GM19463 (cell line): Measurements from ENCODE around the gene ELF5.

Source experiments
- ATAC-seq: cut with Tn5 transposase; IDR thresholded peaks from one replicate; pipeline ENCODE4 v1.9.1; 2021; ENCODE audit warnings: mild to moderate bottlenecking, moderate library complexity; ENCODE audit not compliant: unreplicated experiment

The ELF5 gene

DNA sequence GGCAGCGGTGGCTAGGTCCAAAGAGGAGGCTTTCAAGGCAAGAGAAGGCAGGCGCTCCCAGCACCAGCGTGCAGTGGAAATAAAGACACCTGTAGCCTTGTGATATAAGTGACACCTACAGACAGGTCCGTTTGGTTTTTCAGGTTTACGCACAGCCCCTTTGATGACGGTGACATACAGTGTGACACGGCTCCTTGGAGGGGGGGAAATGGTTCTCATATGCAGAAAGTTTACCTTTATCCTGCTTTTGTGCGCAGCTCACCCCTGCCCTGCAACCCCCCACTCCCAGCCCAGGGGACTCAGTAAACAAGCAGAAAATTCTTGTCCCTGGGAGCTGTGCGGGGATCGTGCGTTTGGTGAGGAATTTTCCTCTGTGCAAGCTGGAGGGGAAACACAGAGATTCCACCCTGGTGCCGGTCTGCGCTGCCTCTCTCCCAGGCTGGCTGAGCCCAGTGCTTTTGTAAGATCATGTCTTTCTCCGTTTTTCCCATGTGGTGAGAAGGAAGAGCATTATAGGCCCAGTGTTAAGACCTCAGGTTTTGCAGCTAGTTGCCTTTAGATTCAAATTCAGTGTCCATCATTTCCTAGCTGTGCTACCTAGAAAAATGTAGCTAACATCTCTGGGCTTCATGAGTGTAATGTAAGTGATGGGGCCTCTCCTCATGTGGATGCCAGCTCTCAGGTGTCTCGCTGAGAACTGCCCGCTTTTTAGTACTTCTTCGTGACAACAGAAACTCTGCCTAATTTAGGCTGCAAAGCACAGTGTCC, at the start of gene ELF5:
ELF5 (minus strand) TSS at position 113 of the 768 bp plus-strand sequence. CDS start 8,045 bp downstream, outside the sequence.
- ATAC-seq = no peak

DNA sequence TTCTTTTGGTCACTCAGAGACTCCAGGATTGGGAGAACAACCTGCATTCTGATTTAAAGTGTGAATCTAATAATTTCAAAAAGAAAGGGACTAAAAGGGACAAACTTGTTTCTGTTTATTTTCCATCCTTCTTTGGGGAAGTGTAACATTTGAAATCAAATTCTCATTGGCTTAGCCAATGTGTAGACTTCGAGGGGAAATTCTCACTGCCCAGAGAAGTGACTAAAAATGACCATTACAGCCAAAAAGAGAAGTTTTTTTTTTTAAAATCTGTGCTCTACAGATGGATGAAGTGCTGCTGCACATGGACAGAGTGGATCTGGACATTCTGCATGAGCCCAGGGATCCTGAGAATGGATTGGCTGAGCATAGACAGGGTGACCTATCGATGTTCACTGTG, 49.4 kb upstream of the ELF5 start:
- ATAC-seq = no peak

DNA sequence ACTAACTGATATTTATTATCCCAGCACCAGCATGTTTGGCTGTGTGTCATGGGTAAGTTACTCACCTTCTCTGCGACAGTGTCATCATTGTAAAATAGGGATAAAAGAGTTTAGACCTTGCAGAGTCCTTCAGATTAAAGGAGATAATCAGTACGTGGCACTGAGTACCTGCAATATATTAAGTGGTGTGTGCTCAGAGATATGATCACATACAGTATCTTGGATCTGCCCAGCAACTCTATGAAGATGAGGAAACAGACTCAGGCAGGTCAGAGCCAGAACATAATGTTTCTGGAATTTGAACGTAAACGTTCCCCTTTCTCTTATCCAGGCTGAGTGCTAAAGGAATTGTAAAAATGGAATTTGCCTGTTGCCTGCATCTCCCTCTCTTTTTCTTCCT, 46.9 kb upstream of the ELF5 start:
- no peak for ATAC-seq

DNA sequence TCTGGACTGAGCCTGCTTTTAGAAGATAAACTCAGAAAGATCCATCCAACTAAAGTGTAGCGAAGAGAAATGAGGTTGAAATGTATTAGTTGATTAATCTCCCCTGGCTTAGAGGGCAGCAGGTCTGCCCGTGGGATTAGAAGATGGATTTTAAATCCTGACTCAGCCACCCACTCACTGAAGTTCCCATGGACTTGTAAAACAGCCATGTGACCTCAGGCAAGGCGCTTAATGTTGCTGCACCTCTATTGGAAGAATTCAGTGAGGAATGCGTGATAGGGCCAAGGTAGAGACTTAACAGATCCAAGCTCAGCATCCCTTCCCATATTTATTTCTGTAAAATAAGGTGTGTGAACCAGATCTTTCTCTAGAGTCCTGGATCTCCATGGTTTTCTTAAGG, 45.1 kb upstream of the ELF5 start:
- ATAC-seq = no peak

DNA sequence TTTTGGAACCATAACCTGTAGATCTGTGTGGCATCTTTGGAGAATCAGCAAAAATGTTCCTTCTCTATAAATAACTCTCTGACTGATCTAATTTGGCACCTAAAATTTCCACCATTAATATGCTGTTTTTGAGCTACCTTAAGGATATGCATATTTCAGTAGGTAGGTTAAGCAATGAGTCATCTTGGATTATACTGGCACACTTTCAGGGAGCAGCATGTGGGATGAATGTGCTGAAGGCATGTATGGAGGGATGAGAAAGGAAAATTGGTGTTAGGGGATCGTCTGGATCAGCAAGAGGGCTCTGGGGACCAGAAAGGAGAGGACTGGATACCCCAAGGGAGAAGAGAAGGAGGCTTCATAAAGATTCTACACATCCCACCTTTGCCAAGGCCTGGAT, 44.6 kb upstream of the ELF5 start:
- no peak for ATAC-seq

DNA sequence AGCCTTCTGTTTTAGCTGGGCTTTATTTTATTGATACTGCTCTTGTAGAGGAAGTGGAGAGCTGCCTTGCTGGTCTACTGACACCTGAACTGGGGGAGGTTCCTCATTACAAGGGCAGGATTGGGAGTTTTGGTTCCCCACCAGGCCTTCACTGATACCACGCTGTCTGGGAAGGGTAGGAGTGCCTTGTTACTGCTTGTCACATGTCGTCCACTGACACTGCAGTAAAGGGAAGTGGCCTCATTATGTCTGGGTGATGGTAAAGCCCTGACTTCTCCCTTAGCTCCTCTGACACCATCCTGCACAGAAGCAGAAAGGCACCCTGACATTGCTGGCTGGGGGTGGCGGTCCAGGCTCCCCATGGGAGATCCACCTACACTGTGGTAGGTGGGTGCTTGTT, 38.7 kb upstream of the ELF5 start:
- ATAC-seq = no peak

DNA sequence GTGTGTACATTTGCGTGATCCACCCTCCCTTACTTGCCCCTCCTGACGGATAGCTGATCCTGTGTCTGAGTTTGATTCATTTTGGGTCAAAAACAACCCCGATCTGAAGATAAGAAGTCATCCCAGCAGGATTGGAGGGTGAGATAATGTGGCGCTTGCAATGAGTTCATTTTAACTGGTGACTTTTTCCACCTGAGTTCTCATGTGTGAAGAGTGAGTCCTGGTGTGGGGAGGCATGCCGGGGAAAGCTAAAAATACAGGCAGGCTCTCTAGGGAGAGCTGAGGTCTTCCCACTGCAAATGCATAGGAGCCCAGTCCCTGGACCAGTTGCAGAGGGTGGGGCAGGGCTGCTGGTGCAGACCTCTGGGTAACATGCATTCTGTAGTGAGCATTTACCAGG, 35.7 kb upstream of the ELF5 start:
- no peak for ATAC-seq

DNA sequence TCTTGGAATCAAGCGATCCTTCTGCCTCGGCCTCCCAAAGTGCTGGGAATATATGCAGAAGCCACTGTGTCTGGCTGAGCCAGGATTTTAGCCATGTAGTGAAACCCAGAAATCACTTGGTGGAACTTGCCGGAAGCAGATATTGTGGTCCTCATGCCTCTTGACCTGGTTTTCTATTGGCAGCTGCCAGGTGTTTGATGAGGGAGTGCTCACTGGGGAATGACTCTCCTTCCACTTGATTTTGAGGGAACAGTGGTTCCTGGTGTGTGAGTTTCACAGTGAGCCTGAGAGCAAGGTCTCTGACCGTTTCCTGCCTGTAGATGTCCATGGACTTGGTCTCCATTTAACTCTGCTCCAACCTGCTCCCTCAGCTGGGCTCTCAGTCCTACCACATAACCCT, 34.7 kb upstream of the ELF5 start:
- no peak for ATAC-seq

DNA sequence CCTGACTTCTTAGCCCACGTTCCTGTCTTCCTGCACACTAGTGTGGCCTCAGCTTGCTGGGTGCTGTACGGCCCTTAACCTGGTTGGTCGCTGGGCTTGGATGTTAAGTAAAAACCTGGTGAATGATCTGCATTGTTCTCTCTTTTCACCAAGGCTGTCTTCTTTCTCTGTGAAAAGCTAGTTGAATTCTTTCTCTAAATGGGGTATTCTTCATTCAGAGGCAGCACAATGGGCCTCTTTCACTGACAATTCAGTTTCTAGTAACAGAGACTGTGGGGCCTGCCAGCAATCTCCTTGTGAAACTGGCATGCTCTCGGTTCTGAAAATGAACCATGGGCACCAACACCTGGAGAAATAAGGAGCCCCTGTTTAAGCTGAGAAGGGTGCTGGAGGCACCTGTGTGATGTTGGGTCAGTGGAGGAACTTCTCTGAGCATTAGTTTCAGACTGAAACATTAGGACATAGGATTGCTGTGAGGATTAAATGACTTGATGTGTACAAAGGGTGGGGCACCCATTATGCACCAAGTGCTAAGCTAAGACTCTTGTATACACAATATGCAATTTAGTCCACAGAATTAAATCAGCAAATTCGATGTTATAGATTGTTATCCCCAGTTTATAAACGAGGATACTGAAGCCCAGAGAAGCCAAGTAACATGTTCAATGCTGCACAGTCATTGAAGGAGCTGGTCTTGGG, 33.1 kb upstream of the ELF5 start:
- ATAC-seq = no peak

DNA sequence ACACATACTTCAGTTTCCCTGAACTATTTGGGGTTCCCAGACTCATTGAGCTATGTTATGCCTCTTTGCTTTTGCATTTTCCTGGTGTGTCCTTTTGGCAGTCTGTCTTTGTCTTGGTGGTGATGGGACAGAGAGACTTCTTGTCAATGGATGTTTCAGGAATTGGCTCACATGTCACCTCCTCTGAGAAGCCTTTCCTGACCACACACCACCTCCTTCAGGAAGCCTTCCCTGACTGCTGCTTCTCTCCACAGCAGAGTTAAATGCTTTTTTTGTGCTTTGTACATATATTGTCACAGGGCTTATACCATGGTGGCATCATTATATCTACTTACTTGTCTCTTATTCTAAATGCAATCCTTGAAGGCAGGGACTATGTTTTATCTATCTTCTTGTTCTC, 28.5 kb upstream of the ELF5 start:
- ATAC-seq = no peak

DNA sequence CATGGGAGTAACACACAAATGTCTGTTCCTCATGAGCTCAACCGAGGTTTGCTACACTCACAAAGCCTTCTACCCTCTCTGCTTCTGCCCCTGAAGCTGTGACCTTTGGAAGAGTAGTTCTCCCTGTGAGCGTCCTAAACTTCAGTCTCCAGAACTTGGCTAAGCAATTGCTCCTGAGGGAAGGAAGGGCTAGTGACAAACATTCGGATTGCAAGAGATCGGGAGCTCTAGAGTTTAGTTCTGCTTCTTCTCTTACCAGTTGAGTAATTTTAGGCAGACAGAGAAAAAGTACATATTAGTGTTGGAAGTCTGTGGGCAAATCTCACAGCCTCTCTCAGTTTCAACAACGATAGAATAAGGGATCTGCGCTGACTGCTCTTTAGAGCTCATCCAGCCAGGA, 27.3 kb upstream of the ELF5 start:
- ATAC-seq = no peak

DNA sequence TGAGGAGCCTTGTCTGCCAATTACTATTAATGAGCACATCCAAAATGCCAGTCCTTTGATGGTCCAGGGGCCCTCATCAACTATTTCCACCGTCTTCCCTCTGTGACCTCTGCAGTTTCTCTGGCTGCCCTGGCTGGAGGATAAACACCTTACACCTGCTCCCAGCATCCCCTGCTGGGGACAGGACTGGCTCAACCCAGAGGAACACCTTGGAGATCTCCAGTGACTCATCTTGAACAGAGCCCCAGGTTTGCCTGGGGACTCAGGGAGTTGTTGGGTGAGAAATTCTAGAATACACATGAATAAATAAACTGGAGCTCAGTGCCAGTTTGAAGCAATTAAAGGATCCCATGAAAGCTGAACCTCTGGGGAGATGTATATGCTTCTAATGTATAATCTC, 24.0 kb upstream of the ELF5 start:
- ATAC-seq = no peak

DNA sequence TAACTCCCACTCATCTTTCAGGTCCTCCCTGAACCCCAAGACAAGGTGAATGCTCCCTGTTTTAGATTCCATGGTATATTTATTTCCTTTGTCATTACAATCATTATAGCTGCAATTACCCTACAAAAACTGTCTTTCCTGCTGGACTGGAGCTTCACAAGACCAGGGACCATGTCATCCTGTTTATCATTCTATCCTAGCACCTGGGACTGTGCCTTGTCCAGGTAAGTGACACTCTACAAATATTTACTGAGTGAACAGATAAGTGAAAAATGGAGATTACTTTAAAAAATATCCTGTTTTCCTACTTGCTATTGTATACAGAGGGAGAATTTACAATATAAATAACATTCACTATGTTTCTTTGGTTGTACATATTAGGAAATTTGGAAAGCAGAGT, 22.5 kb upstream of the ELF5 start:
- no peak for ATAC-seq

DNA sequence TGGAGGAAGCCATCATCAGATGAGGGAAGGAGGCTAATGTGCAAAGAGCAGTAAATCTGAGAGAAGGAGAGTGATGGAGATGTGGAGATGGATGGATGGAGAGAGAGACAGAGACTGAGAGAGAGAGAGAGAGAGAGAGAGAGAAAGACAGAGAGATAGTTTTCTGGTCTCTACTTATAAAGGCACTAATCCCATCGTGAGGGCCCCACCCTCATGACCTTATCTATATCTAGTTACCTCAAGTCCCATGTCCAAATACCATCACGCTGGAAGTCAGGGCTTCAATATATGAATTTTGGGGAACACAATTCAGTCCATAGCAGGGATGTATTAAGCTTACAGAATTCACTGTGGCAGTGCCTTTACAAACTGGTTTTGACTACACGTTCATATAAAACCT, 21.2 kb upstream of the ELF5 start:
- no peak for ATAC-seq

DNA sequence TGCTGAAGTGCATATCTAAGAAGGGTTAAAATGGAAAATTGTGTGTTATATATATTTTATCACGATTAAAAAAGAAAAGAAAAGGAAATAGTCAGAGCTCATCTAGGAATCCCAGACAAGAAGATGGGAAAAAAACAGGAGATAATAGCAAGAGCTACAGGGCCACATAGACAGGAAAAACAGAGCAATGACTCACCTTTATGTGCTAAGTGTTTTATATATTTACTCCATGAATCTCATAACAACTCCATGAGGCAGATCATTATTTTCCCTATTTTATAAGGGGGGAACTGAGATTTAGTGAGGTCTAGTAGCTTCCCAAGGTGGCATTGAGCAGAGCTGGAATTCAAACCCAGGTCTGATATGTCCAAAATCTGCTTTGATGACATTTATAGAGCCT, 18.1 kb upstream of the ELF5 start:
- ATAC-seq = no peak

DNA sequence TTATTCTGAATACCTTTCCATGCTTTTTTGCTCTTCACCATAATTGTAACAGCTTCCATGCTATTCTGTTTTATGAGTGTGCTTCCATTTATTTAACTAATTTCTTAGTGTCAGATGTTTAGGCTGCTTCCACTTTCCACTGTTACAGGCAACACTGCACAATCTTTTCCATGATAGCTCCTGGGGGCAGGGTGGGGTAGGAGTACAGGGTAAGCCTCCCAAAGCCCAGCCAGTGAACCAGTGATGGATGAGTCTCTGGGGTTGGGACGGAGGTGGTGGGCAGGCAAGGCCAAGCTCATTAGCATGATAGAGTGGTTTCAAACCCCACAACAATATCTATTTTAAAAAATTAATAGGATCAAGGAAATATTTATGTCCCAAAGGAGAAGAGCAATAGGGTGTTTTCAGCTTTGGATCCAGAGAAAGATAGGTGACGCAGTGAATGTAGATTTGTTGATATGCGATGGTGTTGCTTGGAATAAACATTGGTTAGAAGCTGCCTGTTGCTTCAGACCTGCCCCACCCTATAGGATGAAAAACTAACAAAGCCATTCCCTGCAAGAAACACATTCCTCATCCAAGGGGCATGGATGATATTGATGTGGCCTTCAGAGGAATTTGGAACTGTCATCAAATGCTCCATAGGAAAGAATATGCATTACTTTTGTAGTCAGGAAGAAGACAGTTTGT, 17.1 kb upstream of the ELF5 start:
- no peak for ATAC-seq

DNA sequence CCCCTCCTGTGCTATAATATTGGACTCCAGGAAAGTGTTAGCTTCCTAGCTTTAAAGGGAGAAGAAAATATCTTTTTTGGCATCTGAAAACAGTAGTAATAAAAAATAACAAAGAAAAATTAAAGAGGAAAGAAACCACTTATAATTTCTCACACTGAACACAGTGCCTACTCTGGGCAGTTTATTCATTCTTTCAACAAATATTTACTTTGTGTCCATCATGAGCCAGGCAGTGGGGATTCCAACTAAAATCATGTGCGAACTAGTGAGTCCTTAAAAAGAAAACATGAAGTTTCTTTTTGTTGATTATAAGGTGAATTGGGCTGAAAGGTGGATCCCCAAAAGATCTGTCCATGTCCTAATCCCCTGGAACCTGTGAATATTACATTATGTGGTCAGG, 16.0 kb upstream of the ELF5 start:
- no peak for ATAC-seq

DNA sequence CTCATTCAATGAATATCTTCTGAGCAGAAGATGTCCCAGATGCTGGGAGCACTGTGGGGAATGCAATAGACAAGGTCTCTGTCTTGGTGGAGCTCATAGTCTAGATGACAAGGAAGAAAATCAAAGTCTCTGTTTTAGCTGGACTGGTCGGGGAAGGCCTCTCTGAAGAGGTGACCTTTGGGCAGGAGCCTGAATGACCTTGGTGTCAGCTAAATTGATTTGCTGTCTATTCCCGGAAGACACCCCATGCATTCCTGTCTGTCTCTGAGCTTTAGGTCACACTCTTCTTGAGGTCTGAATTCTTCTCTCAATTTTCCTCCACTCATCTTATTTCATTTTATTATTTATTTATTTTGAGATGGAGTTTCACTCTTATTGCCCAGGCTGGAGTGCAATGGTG, 14.5 kb upstream of the ELF5 start:
- no peak for ATAC-seq

DNA sequence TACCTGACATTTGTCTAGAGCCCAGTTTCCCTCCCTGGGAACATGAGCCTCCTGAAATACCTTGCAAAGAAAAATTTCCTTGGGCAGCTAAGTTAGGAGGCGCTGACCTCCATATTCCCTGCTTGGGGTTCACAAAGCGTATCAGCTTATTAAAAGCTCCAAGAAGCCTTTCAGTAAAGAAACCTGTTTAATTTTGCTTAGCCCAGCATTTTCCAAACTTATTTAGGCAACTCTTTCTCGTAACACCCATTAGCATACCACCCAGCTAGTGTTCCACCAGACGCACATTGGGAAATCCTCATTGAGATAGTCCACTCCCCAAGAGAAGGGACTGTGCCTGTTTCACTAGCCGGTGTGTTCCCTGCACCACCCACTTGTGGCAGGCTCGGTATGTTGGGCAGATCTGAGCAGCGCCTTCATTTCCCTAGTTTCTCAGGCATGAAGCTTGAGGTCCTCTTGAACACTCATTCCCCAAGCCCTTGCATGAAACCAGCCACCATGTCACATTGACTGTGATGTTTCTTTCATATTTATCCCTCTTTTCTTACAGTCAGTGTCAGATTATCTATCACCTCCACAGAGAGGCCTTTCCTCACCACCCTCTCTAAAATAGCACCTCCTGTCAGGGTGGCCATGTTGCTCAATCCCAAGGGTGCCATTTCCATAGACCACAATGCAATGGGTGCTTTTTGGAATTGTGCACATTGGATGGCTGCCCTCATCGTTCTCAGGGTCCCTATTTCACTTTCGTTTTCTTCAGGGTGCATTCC, 12.5 kb upstream of the ELF5 start:
- ATAC-seq = no peak

DNA sequence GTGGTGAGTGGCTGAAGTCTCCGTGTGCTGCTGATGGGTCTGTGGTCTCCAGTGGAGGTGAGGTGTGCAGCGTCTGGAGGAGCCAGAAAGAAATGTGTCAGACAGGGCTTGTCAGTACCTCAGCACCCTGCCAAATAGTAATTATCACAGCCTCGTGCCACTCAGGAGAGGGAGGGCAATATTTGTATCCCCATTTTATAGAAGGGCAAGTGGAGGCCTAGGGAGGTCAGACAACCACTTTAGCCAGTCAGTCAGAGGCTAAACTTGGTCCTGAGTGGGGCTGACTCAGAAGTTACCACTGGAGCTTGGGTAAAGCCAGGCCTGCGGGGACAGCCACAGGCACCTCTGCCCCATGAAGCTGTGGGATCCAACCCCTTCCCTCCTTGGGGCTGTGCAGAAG, 11.5 kb upstream of the ELF5 start:
- no peak for ATAC-seq

DNA sequence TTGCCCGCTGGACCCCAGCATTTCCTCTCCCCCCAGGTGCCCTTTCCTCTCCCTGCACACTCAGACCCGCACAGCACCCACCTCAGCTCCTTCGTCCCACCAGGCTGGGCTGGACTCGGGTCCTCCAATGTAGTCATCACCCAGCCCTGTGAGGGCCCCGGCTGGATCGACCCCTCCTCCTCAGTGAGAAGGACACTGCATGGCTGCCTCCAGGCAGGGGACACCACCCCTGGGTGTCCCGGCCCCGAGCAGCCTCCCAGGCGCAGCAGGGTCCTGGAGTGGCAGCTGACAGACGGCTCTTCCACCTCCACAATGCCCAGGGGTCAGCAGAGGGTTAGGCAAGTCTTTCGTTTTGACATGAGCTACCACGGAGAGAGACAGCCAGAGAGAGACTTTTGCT, 11.1 kb upstream of the ELF5 start:
- ATAC-seq = no peak
